ENCODE measurements around the gene CAPZB. TPM values are rescaled to one million over a fixed set of nuclear protein-coding genes. Genes with fewer than 3 reads are reported as not detected.

Gene CAPZB
- total RNA-seq, 1 experiment from 2014 or later = 141 TPM

DNA sequence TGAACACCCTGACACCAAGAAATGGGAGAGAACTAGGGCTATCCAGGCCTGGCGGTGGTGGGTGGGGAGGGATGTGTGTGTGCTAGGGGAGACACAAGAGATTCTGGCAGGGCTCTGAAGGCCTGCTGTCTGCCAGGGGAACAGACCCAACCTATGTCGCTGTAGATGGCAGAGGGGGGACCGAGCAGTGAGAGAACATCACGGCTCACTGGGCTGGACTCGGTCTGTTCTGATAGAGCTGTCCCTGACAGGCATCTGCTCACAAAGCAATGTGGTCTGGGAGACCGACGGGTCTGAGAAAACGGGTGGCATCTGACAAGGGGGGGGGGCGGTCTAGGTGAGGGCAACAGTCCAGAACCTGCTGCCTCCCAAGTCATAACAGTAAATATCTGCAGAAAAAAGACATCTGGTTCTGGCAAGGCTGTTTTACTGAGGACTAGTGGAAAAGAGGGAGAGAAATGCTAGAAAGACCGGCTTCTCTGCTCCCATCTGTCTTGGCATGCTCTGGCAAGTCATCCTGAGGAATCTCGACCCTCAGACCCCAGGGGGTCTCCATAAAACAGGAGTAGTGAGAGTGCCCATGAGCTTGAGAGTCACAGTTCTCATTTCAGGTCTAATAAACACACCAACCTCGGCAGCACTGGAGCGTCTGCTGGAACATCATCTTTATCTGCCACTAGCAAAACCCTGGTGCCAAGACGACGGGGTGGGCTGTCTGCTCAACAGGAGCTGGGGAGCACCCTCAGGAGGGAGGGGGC is 136.7 kb downstream of the CAPZB start:
- DNase-seq (ENCODE audit: low read depth) = no peak

DNA sequence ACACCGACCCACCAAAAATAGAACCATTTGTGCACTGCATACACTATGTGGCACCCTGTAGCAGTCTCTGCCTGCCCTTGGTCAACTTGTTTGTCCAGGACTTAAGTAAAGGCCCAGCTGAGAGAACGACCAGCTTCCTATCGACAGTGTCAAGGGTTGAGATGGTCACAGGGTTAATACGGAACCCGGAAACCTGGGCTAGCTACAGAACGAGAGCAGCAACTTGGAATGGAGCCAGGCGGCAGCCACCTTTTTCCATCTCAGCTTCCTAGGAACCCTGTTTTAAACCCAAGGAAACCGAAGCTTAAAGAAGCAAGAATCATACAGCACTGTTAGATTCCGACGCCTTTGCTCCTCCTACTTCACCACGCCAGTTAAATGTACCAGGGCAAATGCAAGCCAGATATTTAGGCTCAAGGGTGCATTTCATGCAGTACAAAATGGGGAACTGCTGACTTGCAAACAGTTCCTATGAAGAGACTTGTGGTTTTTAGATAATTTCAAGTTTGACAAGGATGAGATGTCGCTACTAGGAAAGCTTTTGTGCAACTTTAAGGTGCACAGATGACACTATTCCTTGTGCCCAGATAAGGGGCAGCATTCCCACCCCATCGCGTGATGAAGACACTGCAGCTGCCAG is 137.7 kb downstream of the CAPZB start:
- DNase-seq (ENCODE audit: low read depth) = no peak

DNA sequence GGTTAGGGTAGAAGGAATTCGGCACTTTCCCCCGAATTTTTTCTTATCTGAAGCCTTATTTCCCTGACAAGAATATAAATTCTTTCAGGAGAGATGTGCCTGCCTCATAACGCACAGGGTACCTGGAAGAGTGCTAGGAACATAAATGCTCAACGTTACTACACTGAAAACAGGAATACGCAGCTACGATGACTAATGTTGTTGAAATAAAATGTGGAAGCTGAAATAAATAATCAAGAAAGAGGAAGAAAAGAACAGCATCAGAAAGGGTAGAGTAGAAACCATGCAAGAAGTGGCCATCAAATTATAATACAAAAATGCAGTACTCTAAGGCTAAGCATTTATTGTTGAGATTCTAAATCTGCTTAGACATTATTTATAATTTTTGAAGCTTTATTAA is 139.3 kb downstream of the CAPZB start:
- no peak for DNase-seq (ENCODE audit: low read depth)

DNA sequence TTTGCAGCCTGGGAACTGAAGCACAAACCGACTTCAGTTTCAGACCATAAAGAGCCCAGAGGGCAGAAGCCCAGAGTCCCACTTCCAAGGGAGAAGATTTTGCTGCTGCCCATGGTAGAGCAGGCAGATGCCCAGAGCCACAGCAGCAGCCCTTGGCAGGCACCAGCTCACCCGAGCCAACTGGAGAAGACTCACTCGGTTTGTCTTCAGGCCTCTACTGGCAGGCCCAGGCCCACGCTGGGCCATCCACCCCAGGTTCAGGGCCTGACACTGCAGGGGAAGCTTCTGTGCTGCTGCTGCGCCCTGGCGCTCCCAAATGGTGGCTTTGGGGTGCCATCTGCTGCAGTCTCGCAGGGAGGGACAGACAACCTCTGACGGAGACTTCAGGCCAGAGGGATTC is 139.9 kb downstream of the CAPZB start:
- no peak for DNase-seq (ENCODE audit: low read depth)

DNA sequence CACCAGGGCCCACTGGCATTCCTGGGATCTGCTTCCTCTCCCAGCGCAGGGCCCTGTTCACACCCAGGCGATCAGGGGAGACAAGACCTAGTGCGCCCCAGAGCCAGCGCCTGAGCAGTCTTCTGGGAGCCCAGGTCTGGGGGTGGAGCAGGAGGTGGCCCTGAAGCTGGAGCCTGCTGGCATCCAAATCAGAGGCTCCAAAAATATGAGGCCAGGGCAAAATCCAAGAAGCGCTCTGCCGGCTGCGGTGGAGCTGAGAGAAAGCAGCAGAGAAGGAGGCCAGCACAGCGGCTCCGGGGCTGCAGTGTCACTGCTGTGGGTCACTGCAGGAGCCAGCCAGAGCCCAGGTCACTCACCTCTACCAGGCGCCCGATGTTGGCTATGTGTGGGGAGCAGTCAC is 140.5 kb downstream of the CAPZB start:
- DNase-seq (ENCODE audit: low read depth) = no peak

DNA sequence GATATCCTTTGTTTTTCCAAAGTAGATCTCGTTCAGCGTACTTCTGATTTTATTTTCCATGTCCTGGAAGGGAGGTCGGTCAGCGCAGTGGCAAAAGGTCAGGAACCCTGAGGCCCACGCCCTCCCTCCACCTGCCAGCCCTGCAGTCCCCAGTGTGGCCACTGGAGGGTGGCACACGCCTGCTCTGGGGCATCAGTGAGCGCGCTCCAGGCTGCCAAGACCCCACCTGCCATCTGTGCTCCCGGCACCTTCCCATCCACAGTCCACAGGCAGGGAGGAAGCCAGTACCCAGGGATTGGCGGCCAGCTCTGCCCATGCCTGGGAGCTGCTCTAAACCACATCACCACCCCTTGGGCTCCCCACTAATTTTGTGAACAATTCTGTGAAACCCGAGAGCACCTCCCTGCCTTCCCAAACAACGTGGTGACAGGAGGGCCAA is 140.9 kb downstream of the CAPZB start:
- peak; percentile 69 for DNase-seq (ENCODE audit: low read depth)

DNA sequence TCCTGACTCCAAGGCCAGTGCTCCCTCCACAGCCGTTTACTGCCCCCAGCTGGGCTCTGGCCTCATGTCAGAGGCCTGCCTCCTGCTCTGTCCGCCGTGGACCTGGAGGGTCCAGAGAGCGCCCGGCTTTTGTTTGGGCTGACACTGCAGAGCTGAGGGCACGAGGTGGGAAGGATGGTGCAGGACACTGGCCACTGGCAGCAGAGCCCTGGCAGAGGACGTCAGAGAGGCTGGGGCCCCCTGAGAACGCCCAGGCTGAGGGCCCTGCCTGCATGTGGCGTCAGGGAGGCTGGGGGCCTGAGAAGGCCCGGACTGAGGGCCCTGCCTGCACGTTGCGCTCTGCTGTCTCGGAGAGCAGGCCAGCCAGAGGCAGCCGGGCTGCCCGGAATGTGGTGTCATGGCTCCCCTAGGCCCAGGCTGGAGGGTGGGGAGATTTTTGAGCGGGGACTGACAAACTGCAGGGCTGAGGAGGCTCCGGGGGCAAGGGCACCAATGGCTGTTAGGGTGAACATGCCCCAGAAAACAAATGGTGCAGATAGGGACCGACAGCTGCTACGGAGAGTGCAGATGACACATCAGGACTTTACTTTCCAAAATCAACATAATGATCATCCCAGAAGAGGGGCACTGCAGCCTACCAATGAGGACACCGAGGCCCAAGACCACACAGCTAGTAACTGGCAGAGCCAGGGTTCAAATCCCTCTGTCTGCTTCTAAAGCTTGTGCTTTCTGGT is 141.6 kb downstream of the CAPZB start:
- no peak for DNase-seq (ENCODE audit: low read depth)

DNA sequence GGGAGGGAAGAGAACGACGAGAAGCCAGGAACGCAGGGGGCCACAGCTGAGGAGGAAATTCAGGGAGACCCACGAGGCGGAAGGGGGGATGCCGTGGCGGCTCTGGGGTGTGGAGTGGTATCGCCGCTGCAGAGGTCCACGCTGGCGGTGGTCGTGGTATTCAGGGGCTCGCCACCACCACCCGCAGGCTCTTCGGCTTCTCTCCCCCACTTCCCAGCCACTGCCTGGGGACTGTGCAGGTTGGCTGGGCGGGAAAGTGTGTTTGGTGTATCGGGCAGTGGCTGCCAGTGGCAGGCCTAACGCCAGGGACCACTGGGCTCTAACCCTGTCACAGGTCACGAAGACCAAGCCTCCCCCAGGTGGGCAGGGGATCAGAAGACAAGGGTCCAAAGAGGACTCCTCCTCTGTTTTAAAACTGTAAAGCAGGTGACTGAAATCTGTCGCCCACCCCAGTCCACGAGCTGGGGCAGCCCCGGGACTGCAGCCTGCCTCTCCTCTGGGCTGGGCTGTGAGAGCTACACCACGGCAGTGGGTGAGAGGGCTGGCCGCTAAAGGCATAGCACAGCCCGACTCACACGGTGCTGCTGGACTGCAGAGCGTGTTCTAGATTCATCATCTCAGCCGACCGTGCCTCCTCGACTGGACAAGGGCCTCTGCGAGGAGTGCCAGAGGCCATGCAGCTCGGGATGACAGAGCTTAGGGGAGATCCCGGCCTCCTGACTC is 142.3 kb downstream of the CAPZB start:
- no peak for DNase-seq (ENCODE audit: low read depth)

DNA sequence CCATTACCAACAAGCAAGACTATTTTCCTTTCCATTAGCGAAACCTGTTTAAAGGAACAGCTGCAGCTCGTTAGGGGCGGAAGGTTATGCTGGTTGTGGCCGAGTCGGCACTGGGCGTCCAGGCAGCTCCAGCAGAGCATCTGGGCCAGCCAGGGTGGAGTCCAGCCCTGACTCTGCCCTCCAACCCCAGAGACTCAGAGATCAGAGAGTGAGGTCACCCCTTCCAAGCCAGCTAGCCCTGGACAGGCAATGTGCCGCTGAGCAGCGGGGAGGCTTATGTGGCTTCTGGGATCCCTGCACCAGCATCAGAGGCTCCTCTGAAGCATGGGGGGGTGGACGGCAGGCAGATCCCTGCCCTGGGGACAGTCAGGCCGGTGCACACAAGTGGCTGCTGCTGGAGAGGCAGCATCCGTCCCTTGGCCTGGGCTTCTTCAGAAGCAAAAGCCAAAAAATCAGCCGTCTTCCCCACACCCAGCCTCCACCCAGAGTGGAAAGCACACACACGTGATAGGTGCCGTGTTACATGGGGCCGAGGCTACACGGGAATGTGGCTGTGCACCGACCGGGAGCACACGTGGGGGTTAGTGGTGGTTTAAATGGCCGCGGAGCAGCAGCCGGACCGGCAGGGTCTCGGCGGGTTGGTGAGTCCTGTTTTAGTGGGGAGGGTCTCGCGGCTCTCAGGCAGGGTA is 143.1 kb downstream of the CAPZB start:
- DNase-seq (ENCODE audit: low read depth) = no peak

DNA sequence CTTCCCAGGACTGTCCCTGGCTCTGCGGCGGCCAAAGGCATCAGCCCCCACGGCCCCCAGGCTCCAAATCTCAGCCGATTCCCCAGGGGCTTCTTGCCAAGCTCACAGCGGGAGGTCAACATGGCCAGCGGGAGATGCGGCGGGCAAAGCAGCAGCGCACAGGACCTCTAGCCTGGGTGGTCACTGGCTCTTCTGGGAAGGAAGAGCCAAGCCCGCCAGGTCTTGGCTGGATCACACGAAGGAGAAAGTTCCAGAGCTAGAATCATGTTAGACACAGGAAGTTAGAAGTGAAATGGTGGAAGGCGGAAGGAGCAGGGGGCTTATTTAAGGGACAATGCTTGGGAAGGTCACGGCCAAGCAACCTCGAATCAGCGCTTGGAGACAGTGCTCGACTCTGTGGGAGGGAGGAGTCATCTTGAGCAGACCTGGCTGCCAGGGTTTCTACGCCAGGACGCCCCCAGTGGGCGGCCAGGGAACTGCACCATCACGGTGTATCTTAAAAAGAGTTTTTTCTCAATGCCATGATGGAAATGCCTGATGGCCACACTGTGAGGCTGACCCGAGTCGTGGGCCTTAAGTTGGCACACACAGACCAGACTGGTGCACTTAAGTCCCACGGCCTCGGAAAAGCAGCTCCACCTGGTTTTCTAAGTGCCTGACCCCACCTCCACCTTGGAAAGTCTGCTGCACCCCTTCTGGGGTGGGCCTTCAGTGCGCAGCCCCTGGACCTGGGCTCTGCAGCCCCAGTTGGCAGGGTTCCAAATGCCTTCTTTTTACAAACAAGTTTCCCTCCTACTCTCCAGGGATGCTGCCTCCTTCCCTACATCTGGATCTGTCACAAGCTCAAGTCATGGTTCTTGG is 143.9 kb downstream of the CAPZB start:
- peak; percentile 79 for DNase-seq (ENCODE audit: low read depth)

DNA sequence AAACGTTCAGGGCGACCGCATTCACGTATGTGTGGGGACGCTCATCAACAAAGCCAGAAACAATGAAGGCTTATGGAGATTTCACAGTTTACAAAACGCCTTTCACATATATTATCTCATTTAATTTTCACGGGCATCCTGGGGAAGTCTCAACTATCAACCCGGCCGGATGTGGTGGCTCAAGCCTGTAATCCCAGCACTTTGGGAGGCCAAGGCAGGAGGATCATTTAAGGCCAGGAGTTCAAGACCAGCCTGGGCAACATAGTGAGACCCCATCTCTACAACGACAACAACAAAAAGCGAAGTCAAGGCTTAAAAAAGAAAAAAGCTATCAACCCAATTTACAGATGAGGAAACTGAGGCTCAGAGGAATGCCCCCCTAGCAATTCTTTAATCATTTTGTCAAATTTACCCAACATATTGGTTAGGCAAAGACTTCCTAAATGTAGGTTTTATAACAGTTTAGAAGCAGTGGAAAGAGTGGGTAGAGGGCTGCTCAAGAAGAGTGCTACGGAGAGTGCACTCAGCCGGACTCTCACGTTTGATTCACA is 144.9 kb downstream of the CAPZB start:
- DNase-seq (ENCODE audit: low read depth) = no peak

DNA sequence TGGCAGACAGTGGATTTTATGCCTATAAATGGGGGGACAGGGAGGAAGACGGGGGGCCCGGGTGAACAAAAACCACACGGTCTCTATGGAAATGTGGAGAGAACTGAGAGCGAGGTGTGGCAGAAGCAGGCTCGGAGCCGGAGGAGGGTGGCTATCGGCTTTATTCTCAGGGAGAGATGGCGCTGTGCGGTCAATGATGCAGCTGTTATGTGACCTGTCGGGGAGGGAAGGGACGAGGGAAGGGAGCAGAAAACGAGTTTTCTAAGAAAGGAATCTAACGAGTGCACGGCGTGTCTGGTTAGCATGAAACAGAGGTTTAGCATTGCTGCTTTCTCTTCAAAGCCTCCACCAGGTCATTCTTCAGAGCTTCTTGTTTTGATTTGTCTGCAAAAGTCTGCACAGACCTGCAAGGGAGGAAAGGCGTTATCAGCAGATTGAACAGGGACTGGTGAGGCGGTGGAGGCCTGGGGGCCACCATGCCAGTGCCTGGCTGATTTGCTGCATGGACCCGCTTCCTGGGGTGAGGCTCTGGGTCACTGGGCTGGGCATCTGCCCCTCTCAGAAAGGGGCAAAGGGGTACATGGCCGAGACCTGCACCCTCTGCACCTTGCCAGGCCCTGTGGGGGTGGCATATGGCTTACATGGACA is 146.0 kb downstream of the CAPZB start:
- DNase-seq (ENCODE audit: low read depth) = no peak

DNA sequence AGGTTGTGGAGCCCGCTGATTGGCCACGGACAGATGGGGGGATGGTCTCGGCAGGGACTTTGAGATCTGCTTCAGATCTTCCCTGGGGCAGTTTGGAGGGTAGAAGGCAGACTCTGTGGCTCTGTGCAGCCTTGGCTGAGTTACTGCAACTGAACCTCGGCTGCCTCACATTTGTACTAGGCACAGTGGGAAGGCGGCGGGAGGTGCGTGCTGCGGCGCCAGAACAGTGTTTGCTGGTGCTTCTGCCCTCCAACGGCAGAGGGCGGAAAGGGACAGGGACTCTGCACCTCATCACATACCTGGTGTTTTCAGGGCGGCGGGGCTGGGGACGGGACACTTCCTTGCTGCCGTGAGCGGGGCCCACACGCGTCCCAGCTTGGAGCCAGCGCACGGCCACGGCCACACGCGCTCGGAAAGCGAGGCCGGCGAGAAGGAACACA is 147.0 kb downstream of the CAPZB start:
- DNase-seq (ENCODE audit: low read depth) = no peak

DNA sequence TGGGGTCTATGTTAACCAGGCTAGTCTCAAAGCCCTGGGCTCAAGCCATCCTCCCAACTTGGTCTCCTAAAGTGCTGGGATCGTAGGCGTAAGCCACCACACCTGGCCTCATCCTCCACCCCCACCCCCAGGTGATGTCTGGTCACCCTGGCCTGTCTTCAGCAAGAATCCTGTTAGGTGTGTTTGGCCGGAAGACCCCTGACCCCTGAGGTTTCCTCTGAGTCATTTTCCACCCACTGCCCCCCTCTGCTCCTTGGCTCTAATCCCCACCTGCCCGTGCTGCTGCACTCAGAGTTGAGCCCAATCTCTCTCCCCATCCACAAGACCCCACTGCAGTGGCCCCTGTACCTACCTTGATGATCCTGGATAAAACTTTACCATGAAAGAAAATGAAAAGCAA is 148.1 kb downstream of the CAPZB start:
- no peak for DNase-seq (ENCODE audit: low read depth)

DNA sequence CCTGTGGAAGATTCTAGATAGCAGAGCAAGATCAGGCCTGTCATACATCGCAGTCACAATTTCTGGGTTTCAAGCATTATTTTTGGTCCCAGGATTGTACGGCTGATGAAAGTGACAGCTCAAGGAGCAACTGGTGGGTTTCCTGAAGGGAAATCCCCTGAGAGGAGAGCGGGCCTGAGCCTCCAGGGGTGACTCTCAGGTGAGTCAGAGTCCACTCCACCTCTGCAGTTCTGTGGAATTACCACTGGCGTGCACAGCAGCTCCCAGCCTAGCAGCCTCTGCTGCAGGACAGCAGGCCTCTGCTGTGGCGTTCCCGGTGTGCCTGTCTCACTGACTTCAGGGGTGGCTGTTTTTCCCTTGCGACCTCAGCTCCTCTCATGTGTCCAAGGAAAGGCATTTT is 148.8 kb downstream of the CAPZB start:
- DNase-seq (ENCODE audit: low read depth) = peak; percentile 71

DNA sequence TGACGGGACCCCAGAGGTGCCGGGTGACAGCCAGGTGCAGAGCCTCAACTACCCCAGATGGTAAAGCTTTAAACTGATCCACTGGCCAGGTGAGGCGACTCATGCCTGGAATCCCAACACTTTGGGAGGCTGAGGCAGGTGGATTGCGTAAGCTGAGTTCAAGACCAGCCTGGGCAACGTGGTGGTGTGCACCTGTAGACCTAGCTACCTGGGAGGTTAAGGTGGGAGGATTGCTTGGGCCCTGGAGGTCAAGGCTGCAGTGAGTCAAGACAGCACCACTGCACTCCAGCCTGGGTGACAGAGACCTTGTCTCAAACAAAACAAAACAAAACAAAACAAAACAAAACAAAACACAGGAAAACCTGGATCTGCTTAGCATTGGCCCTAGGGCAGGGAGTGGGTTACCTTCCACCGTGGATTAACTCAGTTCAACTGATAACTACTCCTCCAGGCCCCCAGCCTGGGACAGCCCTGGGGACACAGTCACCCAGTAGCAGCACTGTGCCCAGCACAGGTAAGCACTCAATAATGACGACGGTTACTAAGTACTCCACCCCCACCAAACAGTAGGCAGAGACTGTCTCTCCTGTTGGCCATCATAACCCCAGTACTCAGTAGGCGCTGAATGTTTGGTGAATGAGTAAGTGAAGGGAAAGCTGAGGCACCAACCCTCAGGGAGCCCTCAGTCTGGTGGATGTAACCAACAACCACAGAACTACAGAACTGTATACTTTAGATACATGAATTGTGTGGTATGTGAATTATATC is 151.6 kb downstream of the CAPZB start:
- no peak for DNase-seq (ENCODE audit: low read depth)

DNA sequence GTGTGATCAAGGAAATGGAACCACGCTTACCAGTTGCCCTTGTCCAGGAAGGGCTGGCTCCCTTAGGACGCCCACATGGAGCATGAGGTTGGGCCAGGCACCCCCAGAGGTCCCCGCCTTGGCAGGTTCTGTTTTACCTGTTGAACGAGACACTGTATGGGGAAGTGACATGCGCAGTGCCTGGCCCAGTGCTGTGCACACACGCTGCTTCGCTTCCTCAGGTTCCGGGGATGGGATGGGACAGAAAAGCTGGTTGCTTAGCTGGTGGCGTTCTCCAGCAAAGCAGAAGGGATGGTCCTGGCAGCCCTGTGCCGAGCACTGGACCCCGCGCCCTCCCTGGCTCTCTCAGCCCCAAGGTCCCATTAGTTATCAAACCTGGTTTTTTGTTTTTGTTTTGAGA is 152.5 kb downstream of the CAPZB start:
- DNase-seq (ENCODE audit: low read depth) = no peak

DNA sequence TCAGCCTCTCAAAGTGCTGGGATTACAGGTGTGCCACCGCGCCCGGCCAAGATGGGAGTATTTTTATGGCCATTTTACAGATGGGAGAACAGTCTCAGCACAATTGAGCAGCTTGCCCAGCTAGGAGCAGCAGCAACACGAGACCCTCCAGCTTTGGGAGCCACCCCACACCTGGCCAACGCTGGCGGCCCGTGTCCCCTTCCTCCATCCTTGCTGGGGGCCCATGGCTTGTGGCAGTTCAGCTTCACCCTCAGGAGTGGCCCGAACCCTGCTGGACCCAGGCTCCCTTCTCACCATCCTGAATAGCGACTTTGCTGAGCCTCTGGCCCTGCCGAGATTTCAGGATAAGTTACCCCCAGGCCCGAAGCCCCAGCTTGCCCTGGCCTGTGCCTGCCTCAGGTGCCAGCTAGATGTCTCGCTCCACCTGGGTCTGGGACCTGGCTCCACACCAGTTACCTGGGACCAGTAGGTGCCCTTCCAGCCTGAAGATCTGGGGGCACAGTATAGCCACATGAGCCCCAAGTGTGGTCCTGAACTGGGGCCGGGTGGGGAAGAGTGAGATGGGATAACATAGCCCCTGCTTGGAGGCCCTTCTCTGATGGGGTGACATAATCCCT is 154.0 kb downstream of the CAPZB start:
- no peak for DNase-seq (ENCODE audit: low read depth)

Measured in Daoy (cell line).